IMR-90 (cell line): ENCODE results near the gene HTT. TPM values are rescaled to one million over a fixed set of nuclear protein-coding genes. Genes with fewer than 3 reads are reported as not detected.

Experiments used
- ATAC-seq: fragments of 200-7000 bp; cut with Tn5 transposase; 2 replicates; pipeline ENCODE4 v1.9.1; 2020; ENCODE audit warnings: low read depth, mild to moderate bottlenecking, moderate library complexity
- BruUV-seq: library from RNA; stranded (reverse); fragments of 400-500 nt; replicated peaks from 2 replicates; lab custom pipeline; 2021; lab: Mats Ljungman, UMichigan
- CTCF ChIA-PET: fragments of 300-600 bp; formaldehyde crosslinking; extraction: SDS; loops from one replicate; lab custom pipeline; 2021; ENCODE audit warnings: antibody characterized with exemption; lab: Yijun Ruan, JAX
- POLR2A ChIA-PET: fragments of 300-600 bp; sonication (Branson Sonifier 250); formaldehyde crosslinking; loops from one replicate; lab custom pipeline; 2022; ENCODE audit warnings: antibody characterized with exemption; ENCODE audit not compliant: unreplicated experiment; lab: Charles Lee
- DNase-seq: peaks from one replicate; pipeline ENCODE4 v3.0.0; 2013
- H2AFZ ChIP-seq: replicated peaks from 2 replicates; pipeline ENCODE3; 2013; ENCODE audit warnings: low read length, mild to moderate bottlenecking; ENCODE audit not compliant: poor library complexity
- H2AK5ac ChIP-seq: 2 replicates; pipeline ENCODE4 v1.6.1; 2013; ENCODE audit warnings: low read depth, low read length, inconsistent platforms
- H2AK9ac ChIP-seq: replicated peaks from 2 replicates; pipeline ENCODE3; 2013; ENCODE audit warnings: mild to moderate bottlenecking, low read depth, low read length, moderate library complexity; ENCODE audit not compliant: poor library complexity
- H2BK120ac ChIP-seq: 2 replicates; pipeline ENCODE4 v1.6.1; 2013; ENCODE audit warnings: low read depth, low read length, inconsistent platforms
- H2BK15ac ChIP-seq: 3 replicates; pipeline ENCODE4 v1.6.1; 2013; ENCODE audit warnings: low read depth, low read length, inconsistent platforms
- H2BK20ac ChIP-seq: 2 replicates; pipeline ENCODE4 v1.6.1; 2013; ENCODE audit warnings: low read depth, mild to moderate bottlenecking, inconsistent platforms, low read length, moderate library complexity
- H2BK5ac ChIP-seq: 2 replicates; pipeline ENCODE4 v1.6.1; 2013; ENCODE audit warnings: mild to moderate bottlenecking, low read depth, low read length, inconsistent platforms; ENCODE audit not compliant: poor library complexity, severe bottlenecking
- H3K14ac ChIP-seq: replicated peaks from 2 replicates; pipeline ENCODE4 v1.6.1; 2013; ENCODE audit warnings: low read depth, low read length, inconsistent platforms
- H3K18ac ChIP-seq: 2 replicates; pipeline ENCODE4 v1.6.1; 2013; ENCODE audit warnings: low read depth, low read length, control low read depth
- H3K23ac ChIP-seq: 2 replicates; pipeline ENCODE4 v1.6.1; 2013; ENCODE audit warnings: low read depth, low read length, inconsistent platforms
- H3K27ac ChIP-seq: 2 replicates; pipeline ENCODE4 v1.5.1; 2013; ENCODE audit warnings: mild to moderate bottlenecking, control low read depth, low read length; ENCODE audit not compliant: insufficient read depth
- H3K27me3 ChIP-seq: 2 replicates; pipeline ENCODE4 v1.6.1; 2013; ENCODE audit warnings: low read length; ENCODE audit not compliant: control insufficient read depth, insufficient read depth
- H3K36me3 ChIP-seq: 2 replicates; pipeline ENCODE4 v1.6.1; 2013; ENCODE audit warnings: low read length, mixed read lengths; ENCODE audit not compliant: control insufficient read depth, insufficient read depth
- H3K4ac ChIP-seq: 2 replicates; pipeline ENCODE4 v1.6.1; 2013; ENCODE audit warnings: low read depth, low read length, inconsistent platforms
- H3K4me1 ChIP-seq: 2 replicates; pipeline ENCODE4 v1.6.1; 2013; ENCODE audit warnings: low read length, mixed read lengths; ENCODE audit not compliant: control insufficient read depth, insufficient read depth
- H3K4me2 ChIP-seq: 2 replicates; pipeline ENCODE4 v1.6.1; 2013; ENCODE audit warnings: low read depth, mild to moderate bottlenecking, control low read depth, low read length, moderate library complexity
- H3K4me3 ChIP-seq: 2 replicates; pipeline ENCODE4 v1.5.1; 2013; ENCODE audit warnings: low read depth, mild to moderate bottlenecking, control low read depth, low read length, moderate library complexity; ENCODE audit not compliant: insufficient read depth
- H3K56ac ChIP-seq: 2 replicates; pipeline ENCODE4 v1.6.1; 2013; ENCODE audit warnings: low read length, inconsistent platforms; ENCODE audit not compliant: insufficient read depth; ENCODE audit errors: extremely low read depth
- H3K79me1 ChIP-seq, 2 experiments: 2 replicates each; pipeline ENCODE4 v1.6.1; 2013; ENCODE audit warnings: low read length in 2 of 2, inconsistent platforms in 1 of 2, low read depth in 1 of 2
- H3K9ac ChIP-seq: 2 replicates; pipeline ENCODE4 v1.6.1; 2013; ENCODE audit warnings: low read depth, low read length, control low read depth
- H3K9me1 ChIP-seq: 2 replicates; pipeline ENCODE4 v1.6.1; 2013; ENCODE audit warnings: low read length, inconsistent platforms; ENCODE audit not compliant: insufficient read depth
- H3K9me3 ChIP-seq: 2 replicates; pipeline ENCODE4 v1.6.1; 2013; ENCODE audit warnings: low read length; ENCODE audit not compliant: control insufficient read depth, insufficient read depth
- H4K20me1 ChIP-seq: 2 replicates; pipeline ENCODE4 v1.6.1; 2013; ENCODE audit warnings: low read length, inconsistent platforms; ENCODE audit not compliant: insufficient read depth
- H4K5ac ChIP-seq: 2 replicates; pipeline ENCODE4 v1.6.1; 2013; ENCODE audit warnings: mild to moderate bottlenecking, low read depth, low read length, control low read depth
- H4K8ac ChIP-seq, 2 experiments: 2 replicates each; pipeline ENCODE4 v1.6.1; 2013; ENCODE audit warnings: low read depth in 2 of 2, low read length in 2 of 2, control low read depth in 1 of 2, inconsistent platforms in 1 of 2
- H4K91ac ChIP-seq: 2 replicates; pipeline ENCODE4 v1.6.1; 2013; ENCODE audit warnings: low read depth, low read length, inconsistent platforms; ENCODE audit not compliant: insufficient read depth
- BHLHE40 ChIP-seq: fragments of 150-350 bp; IDR thresholded peaks from 2 replicates; pipeline ENCODE4 v1.6.1; 2016; ENCODE audit warnings: mild to moderate bottlenecking, low read depth, low read length
- CEBPB ChIP-seq: IDR thresholded peaks from 2 replicates; pipeline ENCODE4 v1.6.1; 2012; ENCODE audit warnings: low read depth, low read length, improper control_type of control experiment
- CHD1 ChIP-seq: IDR thresholded peaks from 2 replicates; pipeline ENCODE4 v1.6.1; 2012; ENCODE audit warnings: low read depth, low read length, improper control_type of control experiment
- MAZ ChIP-seq: IDR thresholded peaks from 2 replicates; pipeline ENCODE4 v1.6.1; 2012; ENCODE audit warnings: low read depth, mild to moderate bottlenecking, low read length, improper control_type of control experiment, moderate library complexity, borderline replicate concordance
- MXI1 ChIP-seq: IDR thresholded peaks from 2 replicates; pipeline ENCODE4 v1.6.1; 2012; ENCODE audit warnings: low read depth, mild to moderate bottlenecking, low read length, moderate library complexity, borderline replicate concordance
- POLR2A ChIP-seq: IDR thresholded peaks from 2 replicates; pipeline ENCODE4 v1.6.1; 2012; ENCODE audit warnings: mild to moderate bottlenecking, low read depth, low read length
- RAD21 ChIP-seq: IDR thresholded peaks from 2 replicates; pipeline ENCODE4 v1.6.1; 2012; ENCODE audit warnings: low read length, improper control_type of control experiment
- RFX5 ChIP-seq: IDR thresholded peaks from 2 replicates; pipeline ENCODE4 v1.8.0; 2012; ENCODE audit warnings: low read depth, mild to moderate bottlenecking, low read length, moderate library complexity
- SMC3 ChIP-seq: fragments of 150-350 bp; IDR thresholded peaks from 2 replicates; pipeline ENCODE4 v1.6.1; 2016; ENCODE audit warnings: low read depth, mild to moderate bottlenecking, antibody characterized with exemption, low read length, moderate library complexity
- WGBS, 2 experiments: methylation state at CpG; one replicate each; pipeline versions ENCODE4 v1.1.5 to v1.1.7; 2013; ENCODE audit warnings: missing lambda C conversion rate in 2 of 2; ENCODE audit not compliant: insufficient read length in 1 of 2; ENCODE audit errors: extremely low coverage in 2 of 2; 5-methylcytosine and 5-hydroxymethylcytosine counted together
- dilution Hi-C: fragments of 300-500 bp; cut with HindIII; formaldehyde crosslinking; loops from one replicate; pipeline ENCODE4 v1.14.3; 2018; ENCODE audit warnings: low sequenced_read_pairs; ENCODE audit not compliant: unreplicated experiment
- in situ Hi-C: fragments of 300-500 bp; cut with MboI; formaldehyde crosslinking; loops from 3 replicates; pipeline ENCODE4 v1.14.3; 2019; ENCODE audit warnings: low sequenced_read_pairs, inconsistent platforms, mixed read lengths
- intact Hi-C: fragments of 100-400 bp; cut with micrococcal nuclease; formaldehyde crosslinking; loops from 2 replicates; pipeline ENCODE4 v1.10.0; 2022
- polyA plus RNA-seq, 3 experiments: library from polyadenylated mRNA; depleted of rRNA; stranded (reverse); fragments of >200 nt; gene quantifications; 2 replicates each; pipeline ENCODE4 v1.2.3, GENCODE V29; 2012; ENCODE audit warnings: low replicate concordance in 1 of 3
- total RNA-seq: library from RNA; depleted of rRNA; stranded (reverse); fragments of >200 nt; gene quantifications from 2 replicates; pipeline ENCODE4 v1.2.3, GENCODE V29; 2012
- TF ChIP-seq, protein P1 (sequence below): conservative IDR thresholded peaks from 2 replicates; pipeline ENCODE4 v1.5.1; 2012; ENCODE audit warnings: mild to moderate bottlenecking, low read depth, low read length, improper control_type of control experiment
- TF ChIP-seq, protein P2 (sequence below): fragments of 150-350 bp; IDR thresholded peaks from 2 replicates; pipeline ENCODE4 v1.6.1; 2017; ENCODE audit warnings: mild to moderate bottlenecking, antibody characterized with exemption, low read length, low read depth
- TF ChIP-seq, protein P3 (sequence below): fragments of 150-350 bp; IDR thresholded peaks from 2 replicates; pipeline ENCODE4 v1.6.1; 2016; ENCODE audit warnings: low read depth, mild to moderate bottlenecking, low read length, moderate library complexity, borderline replicate concordance

Gene HTT
- total and polyA plus RNA-seq, 2 of the 4 experiments (the other 2 are of a cell fraction) = 11.6 to 14.3 TPM

DNA sequence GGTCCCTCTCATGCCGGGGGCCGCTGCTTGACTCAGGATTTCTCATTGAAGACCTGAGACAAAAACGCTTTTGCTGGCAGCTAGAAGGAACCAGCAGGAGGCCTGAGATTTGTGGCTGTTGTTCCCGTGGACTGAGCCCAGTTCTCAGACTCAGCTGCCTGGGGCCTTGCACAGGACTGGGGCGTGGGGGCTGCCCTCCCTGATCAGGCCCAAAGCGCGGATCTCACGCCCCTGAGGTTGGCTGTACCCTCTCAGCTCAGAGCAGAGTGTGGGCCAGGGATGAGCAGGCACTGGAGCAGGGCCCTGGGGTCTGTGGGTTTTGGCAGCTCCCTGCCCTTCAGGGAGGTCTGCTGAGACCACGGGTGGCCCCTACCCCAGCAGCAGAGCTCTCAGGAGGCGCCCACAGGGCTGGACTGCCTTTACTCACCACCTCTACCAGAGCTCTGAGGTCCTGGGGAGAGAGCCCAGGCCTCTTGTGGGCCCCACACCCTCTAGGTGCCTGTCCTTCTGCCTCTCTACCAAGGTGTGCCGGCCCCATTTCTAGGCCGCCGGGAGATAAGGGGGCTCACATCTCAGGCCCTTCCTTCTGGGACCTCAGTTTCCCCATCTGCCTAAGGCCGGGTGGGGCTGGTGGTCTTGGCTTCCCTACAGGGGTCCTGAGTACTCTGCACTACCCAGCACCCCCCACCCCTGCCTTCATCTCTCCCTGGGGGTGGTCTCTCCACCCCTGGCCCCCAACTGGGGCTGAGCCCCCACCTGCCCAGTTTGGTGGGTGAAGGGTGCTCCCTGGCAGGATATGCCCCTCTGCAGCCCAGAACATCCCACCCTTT lies 180.0 kb downstream of the HTT start:
- Histone ChIP-seq H3K4ac (no peak overlapping the region), H2BK20ac (no peak overlapping the region), H2BK15ac (no peak overlapping the region), H3K4me3 (no peak overlapping the region), H3K23ac (no peak overlapping the region), H4K8ac (no peak overlapping the region), H4K20me1 (no peaks in the 10 kb centered on the region), H2AFZ (no peak overlapping the region), H2AK5ac (no peak overlapping the region), H3K9me3 (no peaks in the 10 kb centered on the region), H3K14ac (no peak overlapping the region), H3K27ac (no peak overlapping the region), H4K5ac (no peak overlapping the region), H3K56ac (no peak overlapping the region), H3K4me1 (no peaks in the 10 kb centered on the region), H3K4me2 (no peak overlapping the region), H3K9me1 (no peaks in the 10 kb centered on the region), H2BK5ac (no peak overlapping the region), H3K36me3 (no peaks in the 10 kb centered on the region), H2BK120ac (no peak overlapping the region), H4K91ac (no peak overlapping the region), H3K18ac (no peak overlapping the region), H2AK9ac (no peak overlapping the region), H3K27me3 (no peaks in the 10 kb centered on the region; the same call in 1 of the 2 replicates), H3K9ac (no peak overlapping the region), H3K79me1 (no peaks in the 10 kb centered on the region)
- BruUV-seq = no TSS peak
- ChIA-PET POLR2A (no interaction called here), CTCF (no interaction called here)
- intact Hi-C loops = no loop called here
- no peak for DNase-seq
- WGBS, 2 experiments = 83% methylated on average over 7 of the region's 14 CpGs; no CpG with 5 or more reads in 1 of the 2 experiments
- TF ChIP-seq, protein P1, sequence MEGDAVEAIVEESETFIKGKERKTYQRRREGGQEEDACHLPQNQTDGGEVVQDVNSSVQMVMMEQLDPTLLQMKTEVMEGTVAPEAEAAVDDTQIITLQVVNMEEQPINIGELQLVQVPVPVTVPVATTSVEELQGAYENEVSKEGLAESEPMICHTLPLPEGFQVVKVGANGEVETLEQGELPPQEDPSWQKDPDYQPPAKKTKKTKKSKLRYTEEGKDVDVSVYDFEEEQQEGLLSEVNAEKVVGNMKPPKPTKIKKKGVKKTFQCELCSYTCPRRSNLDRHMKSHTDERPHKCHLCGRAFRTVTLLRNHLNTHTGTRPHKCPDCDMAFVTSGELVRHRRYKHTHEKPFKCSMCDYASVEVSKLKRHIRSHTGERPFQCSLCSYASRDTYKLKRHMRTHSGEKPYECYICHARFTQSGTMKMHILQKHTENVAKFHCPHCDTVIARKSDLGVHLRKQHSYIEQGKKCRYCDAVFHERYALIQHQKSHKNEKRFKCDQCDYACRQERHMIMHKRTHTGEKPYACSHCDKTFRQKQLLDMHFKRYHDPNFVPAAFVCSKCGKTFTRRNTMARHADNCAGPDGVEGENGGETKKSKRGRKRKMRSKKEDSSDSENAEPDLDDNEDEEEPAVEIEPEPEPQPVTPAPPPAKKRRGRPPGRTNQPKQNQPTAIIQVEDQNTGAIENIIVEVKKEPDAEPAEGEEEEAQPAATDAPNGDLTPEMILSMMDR = no peak
- TF ChIP-seq SMC3 (no peak), CEBPB (no peak), RAD21 (no peak), MXI1 (no peak), MAZ (no peak), POLR2A (no peak), RFX5 (no peak), BHLHE40 (no peak), CHD1 (no peak)
- TF ChIP-seq, protein P2, sequence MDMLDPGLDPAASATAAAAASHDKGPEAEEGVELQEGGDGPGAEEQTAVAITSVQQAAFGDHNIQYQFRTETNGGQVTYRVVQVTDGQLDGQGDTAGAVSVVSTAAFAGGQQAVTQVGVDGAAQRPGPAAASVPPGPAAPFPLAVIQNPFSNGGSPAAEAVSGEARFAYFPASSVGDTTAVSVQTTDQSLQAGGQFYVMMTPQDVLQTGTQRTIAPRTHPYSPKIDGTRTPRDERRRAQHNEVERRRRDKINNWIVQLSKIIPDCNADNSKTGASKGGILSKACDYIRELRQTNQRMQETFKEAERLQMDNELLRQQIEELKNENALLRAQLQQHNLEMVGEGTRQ = no peak
- TF ChIP-seq, protein P3, sequence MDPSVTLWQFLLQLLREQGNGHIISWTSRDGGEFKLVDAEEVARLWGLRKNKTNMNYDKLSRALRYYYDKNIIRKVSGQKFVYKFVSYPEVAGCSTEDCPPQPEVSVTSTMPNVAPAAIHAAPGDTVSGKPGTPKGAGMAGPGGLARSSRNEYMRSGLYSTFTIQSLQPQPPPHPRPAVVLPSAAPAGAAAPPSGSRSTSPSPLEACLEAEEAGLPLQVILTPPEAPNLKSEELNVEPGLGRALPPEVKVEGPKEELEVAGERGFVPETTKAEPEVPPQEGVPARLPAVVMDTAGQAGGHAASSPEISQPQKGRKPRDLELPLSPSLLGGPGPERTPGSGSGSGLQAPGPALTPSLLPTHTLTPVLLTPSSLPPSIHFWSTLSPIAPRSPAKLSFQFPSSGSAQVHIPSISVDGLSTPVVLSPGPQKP = no peak
- dilution Hi-C loops = no loop called here
- ATAC-seq = no peak
- in situ Hi-C loops = no loop called here
